ENCODE measurements around the gene RBM28. TPM values are rescaled to one million over a fixed set of nuclear protein-coding genes. Genes with fewer than 3 reads are reported as not detected.

The RBM28 gene, protein sequence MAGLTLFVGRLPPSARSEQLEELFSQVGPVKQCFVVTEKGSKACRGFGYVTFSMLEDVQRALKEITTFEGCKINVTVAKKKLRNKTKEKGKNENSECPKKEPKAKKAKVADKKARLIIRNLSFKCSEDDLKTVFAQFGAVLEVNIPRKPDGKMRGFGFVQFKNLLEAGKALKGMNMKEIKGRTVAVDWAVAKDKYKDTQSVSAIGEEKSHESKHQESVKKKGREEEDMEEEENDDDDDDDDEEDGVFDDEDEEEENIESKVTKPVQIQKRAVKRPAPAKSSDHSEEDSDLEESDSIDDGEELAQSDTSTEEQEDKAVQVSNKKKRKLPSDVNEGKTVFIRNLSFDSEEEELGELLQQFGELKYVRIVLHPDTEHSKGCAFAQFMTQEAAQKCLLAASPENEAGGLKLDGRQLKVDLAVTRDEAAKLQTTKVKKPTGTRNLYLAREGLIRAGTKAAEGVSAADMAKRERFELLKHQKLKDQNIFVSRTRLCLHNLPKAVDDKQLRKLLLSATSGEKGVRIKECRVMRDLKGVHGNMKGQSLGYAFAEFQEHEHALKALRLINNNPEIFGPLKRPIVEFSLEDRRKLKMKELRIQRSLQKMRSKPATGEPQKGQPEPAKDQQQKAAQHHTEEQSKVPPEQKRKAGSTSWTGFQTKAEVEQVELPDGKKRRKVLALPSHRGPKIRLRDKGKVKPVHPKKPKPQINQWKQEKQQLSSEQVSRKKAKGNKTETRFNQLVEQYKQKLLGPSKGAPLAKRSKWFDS
- total RNA-seq = 14.5 and 23.8 TPM in 2 replicates

DNA sequence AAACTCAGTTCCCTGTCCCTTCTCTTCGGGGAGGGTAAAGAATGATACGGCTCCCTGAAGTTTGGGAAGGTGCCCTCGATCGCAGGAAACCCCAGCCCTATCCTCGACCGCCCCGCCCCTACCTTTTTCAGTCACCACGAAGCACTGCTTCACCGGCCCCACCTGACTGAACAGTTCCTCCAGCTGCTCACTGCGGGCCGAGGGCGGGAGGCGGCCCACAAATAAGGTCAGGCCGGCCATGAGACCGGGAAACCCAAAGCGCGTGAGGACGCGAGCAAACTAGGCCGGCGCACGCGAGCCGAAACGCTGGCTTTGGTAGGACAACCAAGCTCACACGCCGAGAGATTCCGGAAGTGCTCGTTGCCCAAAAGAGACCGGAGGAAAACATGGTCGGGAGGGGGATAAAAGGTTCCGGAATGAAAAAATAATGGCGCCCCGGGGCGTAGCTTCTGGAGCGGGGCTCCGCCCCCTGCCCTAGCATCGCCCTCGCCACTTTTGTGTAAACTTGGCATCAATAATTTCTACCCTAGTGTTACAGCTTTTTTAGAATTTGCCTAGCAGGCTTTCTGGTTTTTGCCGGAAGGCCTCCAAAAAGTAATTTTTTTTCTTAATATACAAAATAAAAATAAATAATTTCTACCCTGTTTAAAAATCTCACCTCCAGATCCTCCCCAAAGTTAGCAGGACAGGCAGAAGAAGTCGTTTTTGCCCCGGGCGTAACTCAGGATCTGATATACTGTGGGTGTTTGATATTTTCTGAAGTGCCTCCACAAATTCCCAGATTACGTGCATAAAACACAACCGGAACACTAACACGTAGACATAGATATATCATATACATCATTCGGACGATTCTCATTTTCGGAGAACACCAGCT is at the start of gene RBM28:
TSS of gene RBM28 (minus strand) at position 355 of the 877 bp plus-strand sequence. CDS start at position 240, 115 bp downstream.

DNA sequence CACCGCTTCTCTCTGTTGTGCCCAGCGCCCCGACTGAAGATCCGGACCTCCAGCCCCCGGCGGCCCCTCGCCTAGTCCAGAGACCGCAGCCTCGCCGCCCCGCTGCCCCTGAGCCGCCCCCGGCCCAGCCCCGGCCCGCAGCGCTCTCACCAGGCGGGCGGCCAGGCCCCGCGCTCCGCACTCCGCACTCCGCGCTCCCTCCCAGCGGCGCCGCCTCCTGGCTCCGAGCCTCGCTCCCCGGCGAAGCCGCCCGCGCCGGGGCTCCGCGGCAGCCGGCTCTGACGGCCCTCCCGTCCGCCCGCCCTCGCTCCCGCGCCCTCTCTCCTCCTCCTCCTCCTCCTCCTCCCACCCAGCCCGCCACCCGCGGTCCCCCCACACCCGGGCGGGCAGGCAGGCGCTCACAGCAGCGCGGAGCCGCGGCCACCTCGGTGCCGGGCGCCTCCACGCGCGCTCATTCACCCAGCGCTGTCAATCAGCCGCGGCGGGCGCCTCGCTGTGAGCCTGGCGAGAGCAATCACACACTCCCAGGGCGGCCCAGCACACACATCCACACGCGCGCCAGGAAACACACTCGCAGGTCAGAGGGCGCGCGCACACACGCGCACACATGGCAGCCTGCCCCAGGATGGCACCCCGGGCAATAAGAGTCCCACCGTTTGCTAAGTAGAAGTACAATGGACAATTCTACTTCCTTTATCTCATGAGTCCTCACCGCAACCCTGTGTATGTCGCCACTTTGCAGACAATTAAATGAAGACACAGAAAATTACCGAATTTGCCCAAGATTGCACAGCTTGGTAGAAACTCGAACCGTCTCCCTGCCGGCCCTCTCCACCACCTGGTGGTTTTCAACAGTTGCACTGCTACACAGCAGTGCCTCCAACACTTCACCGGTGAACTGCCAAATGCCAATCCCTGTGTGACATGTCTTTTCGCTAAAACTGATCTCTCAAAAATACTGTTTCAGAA is 18.0 kb upstream of the RBM28 start, which contains the start of gene PRRT4:
TSS of gene PRRT4 (minus strand) at position 280 of the 969 bp plus-strand sequence.

Other genes with a start within 250 kb of the RBM28 start
- gene LEP, start 102.6 kb downstream of the RBM28 start, total RNA-seq = not detected in 2 replicates
- gene PRRT4, start 17.8 kb upstream of the RBM28 start, total RNA-seq = 0.17 TPM in 1 of 2 replicates, not detected in the other
- gene IMPDH1, start 66.1 kb upstream of the RBM28 start, total RNA-seq = 85.6 and 91.0 TPM in 2 replicates
- 18.5 and 24.1 TPM in 2 replicates for gene HILPDA, start 112.0 kb upstream of the RBM28 start, total RNA-seq
- 30.2 and 30.9 TPM in 2 replicates for gene METTL2B, start 132.8 kb upstream of the RBM28 start, total RNA-seq